Measurements from ENCODE around the gene NCKIPSD.
A peak's percentile ranks its signal among the peaks of the same experiment; 100 is the strongest.

Gene NCKIPSD

DNA sequence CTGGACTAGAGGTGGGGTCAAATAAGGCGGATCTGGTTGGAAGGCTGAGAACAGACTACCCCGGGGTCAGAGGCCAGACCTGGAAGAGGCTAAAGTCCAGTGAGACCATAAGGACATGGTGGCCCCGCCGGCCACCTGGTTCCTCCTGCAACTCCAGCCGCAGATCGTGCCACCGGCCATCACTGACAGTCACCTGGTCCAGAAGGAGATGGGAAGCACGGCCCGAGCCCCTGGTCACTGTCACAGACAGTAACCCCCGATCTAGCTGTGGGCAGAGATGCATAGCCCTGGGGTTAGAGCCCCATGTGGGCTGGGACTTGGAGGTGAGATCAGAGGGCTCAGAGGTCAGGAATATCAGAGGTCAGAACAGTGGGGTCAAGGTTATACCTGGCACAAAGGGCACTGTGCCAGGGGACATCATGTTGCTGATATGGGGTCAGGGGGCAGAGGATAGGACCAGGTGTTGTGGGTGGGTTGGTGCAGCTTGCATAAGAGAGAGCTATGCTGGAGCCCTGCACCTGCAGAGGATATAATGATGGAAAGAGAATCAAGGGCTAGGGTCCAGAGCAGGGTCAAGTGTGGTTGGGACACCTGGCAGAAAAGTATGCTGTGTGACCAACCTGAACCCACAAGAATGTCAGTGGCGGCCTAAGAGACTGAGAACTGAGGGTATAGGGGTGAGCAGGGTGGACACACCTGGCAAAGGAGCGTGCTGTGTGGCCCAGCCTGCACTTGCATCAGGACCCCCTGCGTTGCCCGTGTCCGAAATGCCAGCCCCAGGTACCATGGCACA lies 32.6 kb downstream of the NCKIPSD start:
- DNase-seq (ENCODE audit: extremely low spot score, insufficient read length, low read depth) = no peak
- no peak for FAIRE-seq

DNA sequence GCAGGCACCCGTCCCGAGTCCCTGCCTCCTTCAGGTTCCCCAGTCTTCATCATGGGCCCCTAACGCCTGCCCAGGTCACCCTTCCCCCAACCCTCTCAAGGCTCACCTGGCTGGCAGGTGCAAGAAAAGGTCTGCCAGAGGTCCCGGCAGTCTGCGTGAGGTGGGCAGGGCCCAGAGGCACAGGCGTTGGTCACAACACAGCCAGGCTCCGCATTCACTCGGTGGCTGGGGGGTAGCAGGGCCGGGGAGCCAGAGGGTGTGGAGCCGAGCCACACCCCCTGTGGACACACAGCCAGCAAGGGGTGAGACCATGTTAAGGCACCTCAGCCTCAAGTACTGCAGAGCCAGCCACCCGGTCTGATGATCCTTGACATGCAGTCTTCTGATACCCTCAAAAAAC lies 33.9 kb downstream of the NCKIPSD start:
- no peak for FAIRE-seq
- DNase-seq (ENCODE audit: extremely low spot score, insufficient read length, low read depth) = no peak

DNA sequence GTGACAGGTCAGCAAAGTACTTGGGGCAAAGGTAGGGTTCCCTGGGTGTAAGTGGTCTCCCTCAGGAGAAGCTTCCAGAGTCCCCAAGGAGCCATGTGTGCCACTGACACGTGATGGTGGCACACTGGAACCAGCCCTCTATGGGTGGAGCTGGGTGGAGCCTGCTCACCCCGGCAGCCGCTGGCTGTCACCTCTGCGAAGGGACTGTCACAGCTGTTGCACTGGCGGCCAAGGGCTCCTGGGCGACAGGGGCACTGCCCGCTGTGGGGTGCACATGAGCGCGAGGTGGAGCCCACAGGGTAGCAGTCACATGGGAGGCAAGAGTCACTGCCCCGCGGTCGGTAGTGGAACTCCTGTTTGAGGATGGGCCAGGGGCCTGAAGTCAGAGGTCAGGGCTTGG lies 35.0 kb downstream of the NCKIPSD start:
- FAIRE-seq (no peak), DNase-seq (ENCODE audit: extremely low spot score, insufficient read length, low read depth) (no peak)

DNA sequence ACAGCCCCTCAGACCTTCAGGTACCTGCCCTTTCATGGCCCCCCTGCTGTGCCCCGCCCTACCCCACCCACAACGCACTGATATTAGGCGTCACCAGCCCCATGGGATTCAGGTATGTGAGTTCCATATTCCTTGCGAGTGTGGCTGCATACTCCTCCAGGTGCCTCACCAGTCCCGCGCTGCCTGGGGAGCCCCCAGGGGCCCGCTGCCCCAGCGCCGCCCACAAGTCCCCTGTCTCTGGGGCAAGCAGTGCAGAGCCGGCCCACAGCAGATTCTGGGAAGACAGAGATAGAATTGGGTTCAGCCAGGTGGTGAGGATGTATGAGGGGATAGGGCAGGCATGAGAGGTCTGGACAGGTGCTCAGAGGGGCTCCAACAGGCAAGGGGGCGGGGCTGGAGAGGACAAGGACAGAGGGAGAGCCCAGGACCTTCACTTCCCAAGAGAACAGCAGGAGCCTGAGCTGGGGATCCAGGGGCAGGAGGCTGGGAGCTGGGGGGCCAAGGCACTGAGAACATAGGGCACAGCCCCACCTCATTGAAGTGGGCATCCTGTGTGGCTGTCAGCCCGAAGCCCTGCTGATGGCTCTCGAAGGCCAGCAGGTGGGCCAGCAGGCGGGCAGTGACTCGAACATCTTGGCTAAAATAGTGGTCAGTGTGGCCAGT lies 37.4 kb downstream of the NCKIPSD start:
- FAIRE-seq (no peak), DNase-seq (ENCODE audit: extremely low spot score, insufficient read length, low read depth) (no peak)

DNA sequence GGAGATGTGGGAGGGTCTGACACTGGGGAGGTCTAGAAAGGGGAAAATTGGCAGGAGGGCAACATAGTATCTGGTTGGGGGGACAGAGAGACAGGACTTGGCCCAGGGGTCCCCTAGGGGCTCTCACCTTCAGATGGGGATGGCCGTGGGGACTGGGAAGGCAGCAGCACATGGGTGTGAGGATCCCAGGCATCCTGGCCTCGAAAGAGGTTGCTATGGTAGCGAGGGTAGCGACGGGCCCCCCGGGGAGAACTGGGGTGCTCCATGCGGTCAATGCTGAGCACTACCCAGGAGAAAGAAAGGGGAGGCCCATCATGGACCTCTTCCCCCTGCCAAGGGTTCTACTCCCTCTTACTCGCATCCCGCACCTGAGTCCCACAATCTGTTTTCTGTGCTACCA lies 38.0 kb downstream of the NCKIPSD start:
- DNase-seq (ENCODE audit: extremely low spot score, insufficient read length, low read depth) (no peak), FAIRE-seq (no peak)

DNA sequence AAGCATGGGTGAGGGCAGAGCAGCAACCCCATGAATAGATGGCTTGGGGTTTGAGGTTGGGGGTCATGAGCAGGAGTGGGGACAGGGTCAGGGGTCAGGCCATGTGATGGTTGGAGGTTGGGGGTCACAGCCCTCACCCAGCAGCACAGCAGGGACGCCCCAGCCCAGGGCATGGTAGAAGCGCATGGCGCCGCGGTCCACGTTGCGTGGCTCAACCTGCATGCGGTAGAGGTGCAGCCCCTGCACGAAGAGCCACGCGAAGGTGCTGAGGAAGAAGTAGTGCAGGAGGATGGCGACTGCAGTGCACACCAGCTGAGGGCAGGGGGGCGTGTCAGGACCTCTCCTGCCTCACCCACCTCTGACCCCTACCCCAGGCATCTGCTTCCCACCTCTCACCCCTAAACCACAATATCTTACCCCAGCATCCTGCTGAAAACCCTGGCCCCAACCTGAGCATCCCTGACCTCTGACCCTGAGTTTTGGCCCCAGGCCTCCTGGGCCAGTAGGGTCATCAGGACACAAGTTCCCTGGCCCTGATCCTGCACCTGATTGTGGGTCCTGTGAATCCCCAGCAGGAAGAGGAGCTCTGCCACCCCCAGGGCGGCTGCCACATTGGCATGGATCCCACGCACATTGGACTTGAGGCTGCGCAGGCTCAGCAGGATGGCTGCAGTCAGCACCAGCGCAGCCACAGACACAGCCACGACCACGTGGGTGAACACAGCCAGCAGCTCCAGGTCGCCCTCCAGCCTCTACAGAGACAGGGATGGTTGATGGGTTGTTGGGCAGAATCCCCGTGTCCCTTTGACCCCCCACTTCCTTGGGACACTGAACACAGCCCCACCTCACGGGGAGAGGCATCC lies 40.6 kb downstream of the NCKIPSD start:
- FAIRE-seq (no peak), DNase-seq (ENCODE audit: extremely low spot score, insufficient read length, low read depth) (no peak)

DNA sequence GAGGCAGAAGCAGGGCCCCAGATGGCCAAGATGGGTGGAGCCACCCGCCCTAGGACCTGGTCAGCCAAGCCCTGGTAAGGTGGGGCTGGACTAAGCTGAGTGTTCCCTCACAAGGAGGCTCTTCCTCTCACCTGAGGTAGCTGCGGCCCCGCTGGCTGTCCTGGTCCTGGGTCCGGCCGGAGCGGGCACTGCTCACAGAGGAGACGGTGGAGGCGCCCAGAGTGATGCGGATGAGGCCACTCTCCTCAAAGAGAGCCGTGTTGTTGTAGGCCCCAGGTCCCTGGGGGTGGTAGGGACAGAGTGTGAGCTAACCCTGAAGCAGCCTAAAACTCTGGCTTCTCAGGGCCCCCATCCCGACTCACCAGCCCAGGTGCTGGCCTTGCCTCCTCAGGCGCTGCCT lies 43.1 kb downstream of the NCKIPSD start:
- DNase-seq (ENCODE audit: extremely low spot score, insufficient read length, low read depth) (no peak), FAIRE-seq (no peak)

DNA sequence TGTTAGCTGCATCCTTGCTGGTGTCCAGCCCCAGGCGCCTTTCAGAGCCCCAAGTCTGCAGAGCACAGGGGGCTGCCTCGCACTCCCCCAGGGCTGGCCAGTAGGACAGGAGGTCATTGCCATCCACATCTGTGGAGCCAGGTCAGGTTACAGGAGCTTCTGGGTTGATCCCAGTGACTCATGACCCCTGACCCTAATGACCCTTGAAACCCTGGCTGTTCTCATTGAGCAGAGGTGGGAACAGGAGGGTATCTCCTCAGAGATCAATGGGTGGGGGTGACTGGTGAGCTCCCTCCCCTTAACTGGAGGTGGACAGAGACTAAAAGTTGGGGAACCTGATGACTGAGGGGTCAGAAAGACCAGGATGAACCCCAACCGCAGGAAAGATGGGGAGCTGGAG lies 44.3 kb downstream of the NCKIPSD start:
- DNase-seq (ENCODE audit: extremely low spot score, insufficient read length, low read depth) = no peak
- FAIRE-seq = no peak

DNA sequence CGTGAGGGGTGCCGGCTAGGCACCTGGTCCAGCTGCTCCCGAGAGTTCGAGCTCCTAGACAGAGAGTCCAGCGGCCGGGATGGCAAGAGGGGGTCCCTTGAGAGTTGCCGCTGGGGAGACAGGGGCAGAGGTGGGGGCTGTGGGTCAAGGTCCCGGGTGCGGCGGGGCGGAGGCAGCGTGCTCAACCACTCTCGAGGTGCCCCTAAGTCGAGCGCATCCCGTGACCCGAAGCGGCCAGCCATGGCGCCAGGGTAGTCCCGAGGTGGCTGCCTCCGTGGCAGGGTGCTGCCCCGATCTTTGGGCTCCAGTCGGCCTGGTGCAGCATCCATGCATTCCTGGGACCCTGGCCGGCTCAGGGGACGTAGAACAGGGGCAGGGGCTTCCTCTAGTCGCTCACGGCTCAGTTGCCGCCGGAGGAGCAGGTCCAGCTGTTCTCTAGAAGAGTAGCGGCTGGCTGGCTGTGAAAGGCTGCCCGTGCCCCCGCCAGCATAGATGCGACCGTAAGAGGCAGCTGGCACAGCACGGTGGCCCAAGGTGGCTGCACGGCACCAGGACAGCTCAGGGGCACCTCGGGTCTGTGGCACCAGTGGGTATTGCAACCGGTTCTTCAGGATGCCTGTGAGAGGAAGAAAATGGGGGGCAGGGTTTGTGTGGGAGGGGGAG lies 45.6 kb downstream of the NCKIPSD start:
- DNase-seq (ENCODE audit: extremely low spot score, insufficient read length, low read depth) = no peak
- FAIRE-seq = no peak

DNA sequence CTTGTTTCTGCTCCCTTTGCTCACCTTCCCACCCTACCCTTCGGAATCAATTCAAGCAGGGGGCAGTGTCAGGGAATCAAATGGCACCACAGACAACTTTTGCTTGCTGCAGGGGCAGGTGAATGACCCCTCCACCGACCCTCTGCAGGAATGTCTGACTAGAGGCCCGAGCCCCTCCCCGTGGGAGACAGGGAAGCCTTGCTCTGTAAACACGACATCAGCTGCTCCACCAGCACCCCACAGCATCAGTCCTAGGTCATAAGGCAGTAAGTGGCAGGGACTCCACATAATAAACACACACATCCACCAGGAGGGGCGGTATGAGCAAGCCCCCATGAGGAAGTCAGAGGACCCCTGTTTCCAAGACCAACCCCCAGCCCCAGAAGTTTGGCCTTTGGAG lies 48.4 kb downstream of the NCKIPSD start:
- no peak for FAIRE-seq
- no peak for DNase-seq (ENCODE audit: extremely low spot score, insufficient read length, low read depth)

DNA sequence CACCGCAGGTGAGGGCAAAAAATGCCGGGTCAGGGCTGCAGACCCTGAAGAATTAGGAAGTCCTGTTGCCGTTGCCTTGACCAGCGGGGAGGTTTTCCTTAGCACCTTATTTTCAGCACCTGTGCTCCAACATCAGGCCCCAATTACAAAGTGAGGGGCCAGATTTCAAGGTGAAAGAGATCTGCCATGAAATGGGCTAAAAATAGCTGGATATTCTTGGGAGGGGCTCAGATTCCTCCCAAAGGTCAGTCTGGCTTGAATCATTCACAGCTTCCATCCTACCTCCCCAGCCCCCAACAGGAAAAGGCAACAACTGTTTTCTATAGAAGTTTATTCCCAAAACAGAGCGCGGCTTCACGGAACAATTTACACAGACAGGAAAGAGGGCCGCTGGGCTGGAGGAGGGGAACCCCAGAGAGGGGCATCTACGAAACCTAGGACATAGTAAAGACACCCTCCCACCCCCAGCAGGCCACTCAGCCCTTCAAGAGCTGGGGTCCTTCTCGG lies 49.5 kb downstream of the NCKIPSD start:
- no peak for DNase-seq (ENCODE audit: extremely low spot score, insufficient read length, low read depth)
- FAIRE-seq = no peak

DNA sequence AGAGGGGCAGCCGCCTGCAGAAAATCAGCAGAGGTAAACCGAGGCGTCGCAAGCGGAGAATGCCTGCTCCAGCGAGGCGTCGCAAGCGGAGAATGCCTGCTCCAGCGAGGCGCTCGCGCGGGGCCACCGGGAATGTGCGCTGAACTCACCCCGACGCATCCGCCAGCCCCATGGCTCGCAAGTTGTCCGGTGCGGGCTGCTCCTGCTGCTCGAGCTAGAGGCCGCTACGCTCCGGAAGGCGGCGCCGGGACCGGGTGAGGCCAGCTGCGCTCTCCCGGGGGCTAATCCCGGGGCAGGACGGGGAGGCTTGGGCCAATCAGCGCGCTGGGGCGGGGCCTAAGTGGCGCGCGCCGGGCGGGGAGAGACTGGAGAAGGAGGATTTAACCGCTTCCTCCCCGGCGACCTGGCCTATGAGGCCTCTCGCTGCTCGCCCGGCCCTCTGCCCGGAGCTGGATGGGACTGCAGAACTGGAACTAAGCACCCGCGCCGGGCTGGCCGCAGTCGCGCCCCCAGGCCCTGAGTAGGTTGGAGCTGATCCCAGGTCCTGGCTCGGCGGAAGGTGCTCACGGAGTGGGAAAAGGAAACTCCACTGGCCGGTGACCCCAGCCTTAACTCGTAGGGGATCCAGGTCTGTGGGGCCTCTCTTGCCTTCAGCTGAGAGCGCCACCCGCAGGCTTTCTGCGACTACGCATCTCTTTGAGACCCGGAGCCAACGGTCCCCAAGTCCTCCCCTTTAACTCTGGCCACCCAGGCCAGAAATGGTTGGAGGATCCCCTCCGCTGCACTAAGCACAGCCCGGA lies 50.3 kb downstream of the NCKIPSD start, which contains the start of gene SLC26A6:
SLC26A6 (minus strand) TSS at position 240 of the 800 bp plus-strand sequence; CDS start at position 172, 68 bp downstream.
- FAIRE-seq = peak; percentile 99
- peak; percentile 100 for DNase-seq (ENCODE audit: extremely low spot score, insufficient read length, low read depth)

DNA sequence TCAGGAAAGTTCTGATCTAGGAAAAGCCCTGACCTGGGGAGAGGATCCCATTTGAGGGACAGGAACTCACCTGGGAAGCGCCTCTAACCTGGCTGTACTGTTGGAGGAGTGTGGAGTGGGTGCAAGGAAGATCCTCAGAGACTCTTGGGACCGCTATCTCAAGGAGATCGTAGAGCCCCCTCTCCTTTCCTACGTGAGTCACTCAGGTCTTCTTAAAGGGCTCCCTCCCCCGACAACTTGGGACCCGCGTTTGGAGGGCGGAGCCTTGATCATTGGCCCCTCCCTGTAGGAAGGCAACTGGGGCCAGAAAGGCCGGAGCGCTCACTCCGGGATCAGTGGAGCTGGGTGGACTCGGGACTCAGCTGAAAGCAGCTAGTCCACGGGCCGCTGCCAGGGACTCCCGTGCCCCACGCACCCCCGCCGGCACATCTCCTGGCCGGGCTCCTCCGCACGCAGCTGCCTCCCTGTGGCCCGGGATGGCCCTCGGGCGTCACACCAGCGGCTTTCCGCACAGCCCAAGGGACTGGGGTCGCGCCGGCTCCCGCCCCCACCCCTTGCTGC lies 51.0 kb downstream of the NCKIPSD start:
- DNase-seq (ENCODE audit: extremely low spot score, insufficient read length, low read depth) (peak; percentile 44), FAIRE-seq (peak; percentile 83)

DNA sequence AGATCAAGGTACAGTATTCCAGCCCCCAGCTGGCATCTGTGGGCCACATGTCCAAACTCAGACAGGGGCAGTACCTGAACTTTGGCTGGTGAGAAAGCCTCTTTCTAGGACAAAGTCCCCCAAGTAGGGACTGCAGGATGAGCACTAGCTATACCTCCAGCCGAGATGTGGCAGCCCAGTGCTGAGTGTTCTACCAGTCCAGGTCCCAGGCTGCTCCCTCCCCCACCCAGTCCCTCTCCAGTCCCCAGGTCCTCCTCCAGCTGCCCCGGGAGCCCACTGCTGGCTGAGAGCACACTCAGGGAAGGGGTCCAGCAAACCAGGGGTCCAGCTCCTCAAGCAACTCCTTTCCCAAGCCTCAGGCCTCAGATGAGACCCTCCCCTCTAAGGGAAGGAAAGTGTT lies 52.0 kb downstream of the NCKIPSD start:
- no peak for FAIRE-seq
- no peak for DNase-seq (ENCODE audit: extremely low spot score, insufficient read length, low read depth)

DNA sequence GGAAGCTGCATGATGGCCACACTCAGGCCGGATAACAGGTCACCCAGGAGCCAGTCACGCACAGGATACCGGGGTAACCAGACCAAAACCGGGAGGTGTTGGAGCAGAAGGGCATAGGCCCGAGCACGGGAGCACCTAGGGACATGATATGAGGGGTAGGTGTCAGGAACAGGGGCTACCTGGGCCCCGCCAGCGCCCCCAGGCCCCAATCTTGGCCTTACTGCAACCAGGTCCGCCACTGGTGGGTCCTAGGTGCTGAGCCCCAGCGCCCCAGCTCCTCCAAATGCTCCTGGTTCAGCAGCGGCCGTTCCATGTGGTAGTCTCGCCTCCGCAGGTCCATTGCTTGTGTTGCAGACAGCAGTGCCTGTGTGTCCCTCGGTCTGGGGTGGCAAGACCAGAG lies 52.5 kb downstream of the NCKIPSD start:
- FAIRE-seq = no peak
- no peak for DNase-seq (ENCODE audit: extremely low spot score, insufficient read length, low read depth)

DNA sequence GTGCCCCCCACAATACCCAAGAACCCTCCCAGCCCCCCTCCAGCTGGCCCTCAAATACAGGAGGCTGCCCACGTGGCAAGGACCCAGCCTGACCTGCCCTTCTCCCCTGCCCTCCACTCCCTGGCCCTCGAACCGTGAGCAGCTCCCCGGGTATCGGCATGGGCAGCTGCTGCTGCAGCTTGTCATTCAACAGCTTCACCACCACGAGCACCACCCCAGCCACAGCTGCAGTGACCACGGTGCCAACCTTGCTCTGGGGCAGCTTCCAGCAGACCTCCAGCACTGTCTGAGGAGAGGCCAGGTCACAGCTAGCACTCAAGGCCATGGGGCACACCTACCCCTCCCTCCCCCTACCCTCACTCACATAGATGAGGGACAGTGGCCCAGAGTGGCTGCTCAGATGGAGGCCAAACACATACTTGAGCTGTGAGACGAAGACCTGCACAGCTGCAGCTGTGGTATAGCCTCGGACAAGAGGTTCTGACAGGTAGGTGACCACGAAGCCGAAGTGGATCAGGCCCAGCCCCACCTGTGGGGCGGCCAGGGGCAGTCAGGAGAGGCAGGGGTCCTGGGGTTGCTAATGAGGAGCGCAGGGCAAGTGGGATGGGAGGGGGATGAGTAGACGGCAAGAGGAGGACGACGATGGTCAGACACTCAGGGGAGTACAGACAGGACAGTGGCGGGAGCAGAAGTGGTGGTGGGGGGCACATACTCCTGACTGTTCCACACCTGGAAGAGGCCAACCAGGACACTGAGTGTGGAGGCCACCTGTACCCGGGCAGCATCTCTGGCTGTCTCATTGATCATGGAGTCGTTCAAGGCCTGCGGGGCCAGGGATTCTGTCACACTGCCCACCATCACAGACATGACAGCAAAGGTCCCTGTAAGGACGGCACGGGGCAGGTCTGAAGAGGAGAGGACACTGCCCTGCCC lies 53.9 kb downstream of the NCKIPSD start:
- FAIRE-seq = no peak
- DNase-seq (ENCODE audit: extremely low spot score, insufficient read length, low read depth) = no peak

DNA sequence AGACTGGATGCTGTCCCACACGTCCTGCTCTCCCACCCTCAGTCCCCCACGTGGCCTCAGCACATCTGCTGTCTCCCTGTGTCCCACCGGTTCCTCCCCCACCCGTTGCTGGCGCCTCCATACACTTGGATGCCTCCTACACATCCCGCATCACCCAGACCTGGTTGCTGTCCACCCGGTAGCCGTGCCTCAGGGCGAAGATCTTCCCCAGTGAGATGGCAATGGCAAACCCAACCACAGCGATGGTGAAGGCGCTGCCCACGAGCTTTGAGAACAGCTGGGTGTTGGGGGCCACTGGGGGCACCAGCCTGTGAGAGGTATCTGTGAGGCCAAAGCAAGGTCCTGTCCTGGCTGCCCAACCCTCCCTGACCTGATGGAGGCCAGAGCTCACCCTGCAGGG lies 54.9 kb downstream of the NCKIPSD start:
- FAIRE-seq (no peak), DNase-seq (ENCODE audit: extremely low spot score, insufficient read length, low read depth) (no peak)

DNA sequence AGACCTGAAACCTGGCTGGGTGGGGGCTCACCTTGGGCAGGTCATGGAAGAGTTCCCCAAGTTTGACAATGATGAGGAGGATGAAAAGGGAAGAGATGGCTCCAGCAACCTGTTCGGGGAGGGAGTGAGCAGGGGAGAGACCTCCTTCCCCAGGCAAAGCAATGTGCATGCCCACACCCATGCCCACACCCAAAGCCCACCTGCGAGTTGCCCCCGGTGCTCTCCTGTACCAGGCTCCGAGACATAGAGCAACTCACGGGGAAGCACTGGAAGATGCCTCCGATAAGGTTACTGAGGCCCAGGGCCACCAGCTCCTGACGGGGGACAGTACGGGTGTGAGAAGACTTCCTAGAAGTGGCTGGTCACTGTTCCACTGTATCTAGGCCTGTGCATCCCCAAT lies 55.3 kb downstream of the NCKIPSD start:
- no peak for DNase-seq (ENCODE audit: extremely low spot score, insufficient read length, low read depth)
- no peak for FAIRE-seq
